ENCODE data around the gene NLGN4Y. TPM values are rescaled to one million over a fixed set of nuclear protein-coding genes. Genes with fewer than 3 reads are reported as not detected.

NLGN4Y gene
- total RNA-seq, 1 donor: 33.3 TPM

GRCh38 chrY:14586725-14587124, 62.4 kb downstream of the NLGN4Y start:
- H3K36me3 ChIP-seq (ENCODE audit: insufficient read depth, low read length): no peaks in the 10 kb centered on the region
- H3K79me2 ChIP-seq (ENCODE audit: insufficient read depth, low read length): no peaks in the 10 kb centered on the region
- H3K9me3 ChIP-seq (ENCODE audit: low read depth, low read length): no peaks in the 10 kb centered on the region
- no peaks in the 10 kb centered on the region for H3K4me1 ChIP-seq (ENCODE audit: insufficient read depth, low read length)
- H2AFZ ChIP-seq (ENCODE audit: low read length): no peak overlapping the region
- H4K20me1 ChIP-seq (ENCODE audit: insufficient read depth, low read length): no peaks in the 10 kb centered on the region
- no peak for DNase-seq (ENCODE audit: insufficient read length, low spot score, missing footprints)
- no peaks in the 10 kb centered on the region for H3K27me3 ChIP-seq (ENCODE audit: insufficient read depth, low read length)
- H3K4me2 ChIP-seq (ENCODE audit: insufficient read depth, low read length): no peak overlapping the region
- TF ChIP-seq CTCF (IDR thresholded peaks at IDR 0.05; ENCODE audit: extremely low read depth, low read depth, low read length): no peak
- H3K27ac ChIP-seq (ENCODE audit: low read depth, low read length): no peak overlapping the region
- H3K4me3 ChIP-seq (ENCODE audit: insufficient read depth, low read length): no peak overlapping the region

- no peaks in the 10 kb centered on the region for H3K79me2 ChIP-seq (ENCODE audit: insufficient read depth, low read length)
- no peak overlapping the region for H3K27ac ChIP-seq (ENCODE audit: low read depth, low read length)
- H3K36me3 ChIP-seq (ENCODE audit: insufficient read depth, low read length): no peaks in the 10 kb centered on the region
- H4K20me1 ChIP-seq (ENCODE audit: insufficient read depth, low read length): no peaks in the 10 kb centered on the region
- no peak overlapping the region for H3K4me3 ChIP-seq (ENCODE audit: insufficient read depth, low read length)
- H3K4me1 ChIP-seq (ENCODE audit: insufficient read depth, low read length): no peaks in the 10 kb centered on the region
- H2AFZ ChIP-seq (ENCODE audit: low read length): no peak overlapping the region
- no peak overlapping the region for H3K4me2 ChIP-seq (ENCODE audit: insufficient read depth, low read length)
- no peaks in the 10 kb centered on the region for H3K9me3 ChIP-seq (ENCODE audit: low read depth, low read length)
- DNase-seq (ENCODE audit: insufficient read length, low spot score, missing footprints): no peak
- TF ChIP-seq CTCF (IDR thresholded peaks at IDR 0.05; ENCODE audit: extremely low read depth, low read depth, low read length): no peak
- H3K27me3 ChIP-seq (ENCODE audit: insufficient read depth, low read length): no peaks in the 10 kb centered on the region
These were observed 77.0 kb downstream of the NLGN4Y start for GRCh38 chrY:14601372-14601771.

DNA sequence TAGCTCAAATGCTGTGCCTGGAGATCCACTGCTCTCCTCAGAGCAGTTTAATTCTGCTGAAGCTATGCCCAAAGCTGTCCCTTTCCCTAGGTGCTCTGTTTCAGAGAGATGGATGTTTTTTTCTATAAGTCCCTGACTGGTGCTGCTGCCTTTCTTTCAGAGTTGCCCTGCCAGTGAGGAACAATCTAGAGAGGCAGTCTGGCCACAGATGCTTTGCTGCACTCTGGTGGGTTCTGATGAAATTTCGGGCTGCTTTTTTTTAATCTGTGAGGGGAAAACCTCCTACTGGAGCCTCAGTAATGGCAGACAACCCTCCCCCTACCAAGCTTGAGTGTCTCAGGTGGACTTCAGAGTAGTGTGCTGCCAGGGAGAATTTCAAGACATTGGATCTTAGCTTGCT, 93.3 kb downstream of the NLGN4Y start:
- no peak overlapping the region for H3K4me2 ChIP-seq (ENCODE audit: insufficient read depth, low read length)
- no peak for TF ChIP-seq CTCF (IDR thresholded peaks at IDR 0.05; ENCODE audit: extremely low read depth, low read depth, low read length)

DNA sequence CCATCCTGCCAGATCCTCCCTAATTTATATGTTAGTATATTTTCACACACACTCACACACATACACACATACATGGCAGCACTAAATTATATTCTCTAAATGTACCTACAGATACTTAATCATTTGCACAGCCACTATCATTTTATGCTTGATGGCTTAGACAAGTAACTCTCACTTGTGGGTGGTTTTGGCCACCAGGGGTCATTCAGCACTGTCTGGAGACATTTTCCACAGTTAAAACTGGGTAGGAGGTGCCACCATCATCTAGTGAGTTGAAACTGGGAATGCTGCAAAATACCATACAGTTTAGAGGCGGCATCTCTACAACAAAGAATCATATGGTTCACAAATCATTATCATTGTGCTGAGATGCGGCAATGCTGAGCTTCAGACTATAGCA, 94.2 kb downstream of the NLGN4Y start:
- TF ChIP-seq CTCF (IDR thresholded peaks at IDR 0.05; ENCODE audit: extremely low read depth, low read depth, low read length): no peak
- Histone ChIP-seq H3K27ac (ENCODE audit: low read depth, low read length) (no peak overlapping the region), H2AFZ (ENCODE audit: low read length) (no peak overlapping the region), H3K4me3 (ENCODE audit: insufficient read depth, low read length) (no peak overlapping the region), H3K36me3 (ENCODE audit: insufficient read depth, low read length) (no peaks in the 10 kb centered on the region), H3K4me2 (ENCODE audit: insufficient read depth, low read length) (no peak overlapping the region), H3K27me3 (ENCODE audit: insufficient read depth, low read length) (no peaks in the 10 kb centered on the region), H3K9me3 (ENCODE audit: low read depth, low read length) (no peaks in the 10 kb centered on the region), H3K79me2 (ENCODE audit: insufficient read depth, low read length) (no peaks in the 10 kb centered on the region), H4K20me1 (ENCODE audit: insufficient read depth, low read length) (no peaks in the 10 kb centered on the region), H3K4me1 (ENCODE audit: insufficient read depth, low read length) (no peaks in the 10 kb centered on the region)
- no peak for DNase-seq (ENCODE audit: insufficient read length, low spot score, missing footprints)

More for the DNA sequence above, 93.3 kb downstream of the NLGN4Y start:
- no peaks in the 10 kb centered on the region for H3K4me1 ChIP-seq (ENCODE audit: insufficient read depth, low read length)
- DNase-seq (ENCODE audit: insufficient read length, low spot score, missing footprints): no peak
- no peaks in the 10 kb centered on the region for H3K9me3 ChIP-seq (ENCODE audit: low read depth, low read length)
- no peaks in the 10 kb centered on the region for H3K79me2 ChIP-seq (ENCODE audit: insufficient read depth, low read length)
- no peak overlapping the region for H3K27ac ChIP-seq (ENCODE audit: low read depth, low read length)
- no peaks in the 10 kb centered on the region for H4K20me1 ChIP-seq (ENCODE audit: insufficient read depth, low read length)
- no peaks in the 10 kb centered on the region for H3K27me3 ChIP-seq (ENCODE audit: insufficient read depth, low read length)
- H2AFZ ChIP-seq (ENCODE audit: low read length): no peak overlapping the region
- H3K36me3 ChIP-seq (ENCODE audit: insufficient read depth, low read length): no peaks in the 10 kb centered on the region
- H3K4me3 ChIP-seq (ENCODE audit: insufficient read depth, low read length): no peak overlapping the region
